Erythroblast (primary cell): ENCODE data around the gene PRIMA1.

Experiments used
- GATA1 ChIP-seq: IDR thresholded peaks from 2 replicates; pipeline ENCODE4 v1.6.1; 2011; ENCODE audit warnings: low read depth, mild to moderate bottlenecking, control low read depth, low read length, moderate library complexity
- POLR2A ChIP-seq: IDR thresholded peaks from 2 replicates; pipeline ENCODE4 v1.6.1; 2011; ENCODE audit warnings: mild to moderate bottlenecking, low read length

DNA sequence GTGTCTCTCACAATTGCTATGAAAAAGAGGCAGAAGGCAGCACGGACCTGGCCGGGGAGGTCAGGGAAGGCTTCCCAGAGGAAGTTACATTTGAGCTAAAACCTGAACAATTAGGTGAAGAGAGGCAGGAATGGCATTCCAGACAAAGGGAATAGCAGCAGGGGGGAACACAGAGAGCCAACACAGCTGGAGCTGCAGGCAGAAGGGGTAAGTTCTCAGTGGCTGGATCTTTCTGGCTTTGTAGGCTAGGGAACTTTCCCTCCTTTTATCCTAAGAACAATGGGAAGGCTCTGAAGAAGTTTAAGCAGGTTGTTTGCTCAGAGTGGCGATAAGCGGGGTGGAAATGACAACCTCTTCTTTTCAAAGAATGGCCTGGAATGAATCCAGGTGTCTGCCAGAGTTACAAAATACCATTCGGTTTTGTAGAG is 100.0 kb downstream of the PRIMA1 start:
- no peak for TF ChIP-seq POLR2A
- TF ChIP-seq GATA1, result no peak
